ENCODE measurements around the gene MRPL42. TPM values are rescaled to one million over a fixed set of nuclear protein-coding genes. Genes with fewer than 3 reads are reported as not detected.
"Not testable (repeated sequence)": the region's sequence is repeated elsewhere in the genome, so short reads cannot be mapped to it uniquely, and the experiment has no call there.

Gene MRPL42
- total and polyA plus RNA-seq, 2 donors = 38.2 to 72.7 TPM

- Histone ChIP-seq H3K27ac (ENCODE audit: low read depth in 1 of 2, low read length in 1 of 2) (no peak overlapping the region), H3K4me3 (ENCODE audit: low read length in 2 of 2) (no peak overlapping the region), H3K4me1 (ENCODE audit: control insufficient read depth in 2 of 2, insufficient read depth in 2 of 2, low read length in 2 of 2) (peaks cover 0 to 3% of the 10 kb centered on the region in 2 donors), H3K36me3 (ENCODE audit: control insufficient read depth in 2 of 2, insufficient read depth in 2 of 2, low read length in 1 of 2) (no peaks in the 10 kb centered on the region), H3K9me3 (ENCODE audit: control insufficient read depth in 2 of 2, insufficient read depth in 1 of 2, low read length in 1 of 2) (no peaks in the 10 kb centered on the region), H3K27me3 (ENCODE audit: control insufficient read depth in 2 of 2, insufficient read depth in 1 of 2, low read length in 1 of 2) (no peaks in the 10 kb centered on the region)
- 75% methylated on average over 1 of the region's 1 CpG for WGBS
- DNase-seq (ENCODE audit: low read depth in 6 of 9, low spot score in 9 of 9) = no peak
Measured at GRCh38 chr12:93540466-93540865, 73.2 kb downstream of the MRPL42 start.

GRCh38 chr12:93541578-93542225, 74.4 kb downstream of the MRPL42 start:
- Histone ChIP-seq H3K9me3 (ENCODE audit: control insufficient read depth in 2 of 2, insufficient read depth in 1 of 2, low read length in 1 of 2) (no peaks in the 10 kb centered on the region), H3K4me1 (ENCODE audit: control insufficient read depth in 2 of 2, insufficient read depth in 2 of 2, low read length in 2 of 2) (peaks cover 0 to 3% of the 10 kb centered on the region in 2 donors), H3K36me3 (ENCODE audit: control insufficient read depth in 2 of 2, insufficient read depth in 2 of 2, low read length in 1 of 2) (no peaks in the 10 kb centered on the region), H3K4me3 (ENCODE audit: low read length in 2 of 2) (no peak overlapping the region), H3K27me3 (ENCODE audit: control insufficient read depth in 2 of 2, insufficient read depth in 1 of 2, low read length in 1 of 2) (no peaks in the 10 kb centered on the region), H3K27ac (ENCODE audit: low read depth in 1 of 2, low read length in 1 of 2) (no peak overlapping the region)
- 43% methylated on average over 4 of the region's 4 CpGs for WGBS
- no peak for DNase-seq (ENCODE audit: low read depth in 6 of 9, low spot score in 9 of 9)

- no peak overlapping the region for H3K27ac ChIP-seq (ENCODE audit: low read depth in 1 of 2, low read length in 1 of 2)
- H3K4me1 ChIP-seq (ENCODE audit: control insufficient read depth in 2 of 2, insufficient read depth in 2 of 2, low read length in 2 of 2) = no peaks in the 10 kb centered on the region
- no peaks in the 10 kb centered on the region for H3K9me3 ChIP-seq (ENCODE audit: control insufficient read depth in 2 of 2, insufficient read depth in 1 of 2, low read length in 1 of 2)
- no peak overlapping the region for H3K4me3 ChIP-seq (ENCODE audit: low read length in 2 of 2)
- no peak for DNase-seq (ENCODE audit: low read depth in 6 of 9, low spot score in 9 of 9)
- H3K27me3 ChIP-seq (ENCODE audit: control insufficient read depth in 2 of 2, insufficient read depth in 1 of 2, low read length in 1 of 2) = no peaks in the 10 kb centered on the region
- WGBS = 98% methylated on average over 2 of the region's 2 CpGs
- H3K36me3 ChIP-seq (ENCODE audit: control insufficient read depth in 2 of 2, insufficient read depth in 2 of 2, low read length in 1 of 2) = no peaks in the 10 kb centered on the region
Measured at GRCh38 chr12:93547778-93548177, 80.5 kb downstream of the MRPL42 start.

- no peak overlapping the region for H3K27ac ChIP-seq (ENCODE audit: low read depth in 1 of 2, low read length in 1 of 2)
- no peak for DNase-seq (ENCODE audit: low read depth in 6 of 9, low spot score in 9 of 9)
- H3K9me3 ChIP-seq (ENCODE audit: control insufficient read depth in 2 of 2, insufficient read depth in 1 of 2, low read length in 1 of 2) = no peaks in the 10 kb centered on the region
- no peak overlapping the region for H3K4me3 ChIP-seq (ENCODE audit: low read length in 2 of 2)
- 86% methylated on average over 6 of the region's 6 CpGs for whole genome bisulfite sequencing
- no peaks in the 10 kb centered on the region for H3K27me3 ChIP-seq (ENCODE audit: control insufficient read depth in 2 of 2, insufficient read depth in 1 of 2, low read length in 1 of 2)
- H3K4me1 ChIP-seq (ENCODE audit: control insufficient read depth in 2 of 2, insufficient read depth in 2 of 2, low read length in 2 of 2) = no peaks in the 10 kb centered on the region
- H3K36me3 ChIP-seq (ENCODE audit: control insufficient read depth in 2 of 2, insufficient read depth in 2 of 2, low read length in 1 of 2) = no peaks in the 10 kb centered on the region
Measured at GRCh38 chr12:93549174-93549573, 81.9 kb downstream of the MRPL42 start.

- no peak for DNase-seq (ENCODE audit: low read depth in 6 of 9, low spot score in 9 of 9)
Measured at GRCh38 chr12:93550748-93551611, 83.7 kb downstream of the MRPL42 start.

GRCh38 chr12:93552427-93552826, 85.1 kb downstream of the MRPL42 start:
- Histone ChIP-seq H3K27me3 (ENCODE audit: control insufficient read depth in 2 of 2, insufficient read depth in 1 of 2, low read length in 1 of 2) (no peaks in the 10 kb centered on the region), H3K4me1 (ENCODE audit: control insufficient read depth in 2 of 2, insufficient read depth in 2 of 2, low read length in 2 of 2) (no peaks in the 10 kb centered on the region), H3K27ac (ENCODE audit: low read depth in 1 of 2, low read length in 1 of 2) (no peak overlapping the region), H3K9me3 (ENCODE audit: control insufficient read depth in 2 of 2, insufficient read depth in 1 of 2, low read length in 1 of 2) (no peaks in the 10 kb centered on the region), H3K36me3 (ENCODE audit: control insufficient read depth in 2 of 2, insufficient read depth in 2 of 2, low read length in 1 of 2) (no peaks in the 10 kb centered on the region), H3K4me3 (ENCODE audit: low read length in 2 of 2) (no peak overlapping the region)
- DNase-seq (ENCODE audit: low read depth in 6 of 9, low spot score in 9 of 9) = no peak
- WGBS = 86% methylated on average over 4 of the region's 4 CpGs

More at GRCh38 chr12:93550748-93551611, 83.7 kb downstream of the MRPL42 start:
- Histone ChIP-seq H3K4me3 (ENCODE audit: low read length in 2 of 2) (no peak overlapping the region), H3K36me3 (ENCODE audit: control insufficient read depth in 2 of 2, insufficient read depth in 2 of 2, low read length in 1 of 2) (no peaks in the 10 kb centered on the region), H3K27me3 (ENCODE audit: control insufficient read depth in 2 of 2, insufficient read depth in 1 of 2, low read length in 1 of 2) (no peaks in the 10 kb centered on the region), H3K9me3 (ENCODE audit: control insufficient read depth in 2 of 2, insufficient read depth in 1 of 2, low read length in 1 of 2) (no peaks in the 10 kb centered on the region), H3K4me1 (ENCODE audit: control insufficient read depth in 2 of 2, insufficient read depth in 2 of 2, low read length in 2 of 2) (no peaks in the 10 kb centered on the region), H3K27ac (ENCODE audit: low read depth in 1 of 2, low read length in 1 of 2) (no peak overlapping the region)
- 96% methylated on average over 11 of the region's 11 CpGs for WGBS

- not testable (repeated sequence) for H3K27ac ChIP-seq (ENCODE audit: low read depth in 1 of 2, low read length in 1 of 2); H3K4me1 ChIP-seq (ENCODE audit: control insufficient read depth in 2 of 2, insufficient read depth in 2 of 2, low read length in 2 of 2); H3K4me3 ChIP-seq (ENCODE audit: low read length in 2 of 2); H3K36me3 ChIP-seq (ENCODE audit: control insufficient read depth in 2 of 2, insufficient read depth in 2 of 2, low read length in 1 of 2); DNase-seq (ENCODE audit: low read depth in 6 of 9, low spot score in 9 of 9); H3K9me3 ChIP-seq (ENCODE audit: control insufficient read depth in 2 of 2, insufficient read depth in 1 of 2, low read length in 1 of 2); H3K27me3 ChIP-seq (ENCODE audit: control insufficient read depth in 2 of 2, insufficient read depth in 1 of 2, low read length in 1 of 2)
Measured at GRCh38 chr12:93557879-93558278, 90.6 kb downstream of the MRPL42 start.

- not testable (repeated sequence) for H3K27me3 ChIP-seq (ENCODE audit: control insufficient read depth in 2 of 2, insufficient read depth in 1 of 2, low read length in 1 of 2); H3K27ac ChIP-seq (ENCODE audit: low read depth in 1 of 2, low read length in 1 of 2); H3K4me3 ChIP-seq (ENCODE audit: low read length in 2 of 2); H3K4me1 ChIP-seq (ENCODE audit: control insufficient read depth in 2 of 2, insufficient read depth in 2 of 2, low read length in 2 of 2); H3K36me3 ChIP-seq (ENCODE audit: control insufficient read depth in 2 of 2, insufficient read depth in 2 of 2, low read length in 1 of 2); DNase-seq (ENCODE audit: low read depth in 6 of 9, low spot score in 9 of 9); H3K9me3 ChIP-seq (ENCODE audit: control insufficient read depth in 2 of 2, insufficient read depth in 1 of 2, low read length in 1 of 2)
- 99% methylated on average over 1 of the region's 1 CpG for WGBS
Measured at GRCh38 chr12:93558685-93559084, 91.4 kb downstream of the MRPL42 start.

GRCh38 chr12:93563807-93564538, 96.7 kb downstream of the MRPL42 start:
- Histone ChIP-seq H3K36me3 (ENCODE audit: control insufficient read depth in 2 of 2, insufficient read depth in 2 of 2, low read length in 1 of 2) (peaks cover 0 to 4% of the 10 kb centered on the region in 2 donors), H3K27ac (ENCODE audit: low read depth in 1 of 2, low read length in 1 of 2) (no peak overlapping the region), H3K4me3 (ENCODE audit: low read length in 2 of 2) (no peak overlapping the region), H3K9me3 (ENCODE audit: control insufficient read depth in 2 of 2, insufficient read depth in 1 of 2, low read length in 1 of 2) (peaks cover 0 to 4% of the 10 kb centered on the region in 2 donors), H3K27me3 (ENCODE audit: control insufficient read depth in 2 of 2, insufficient read depth in 1 of 2, low read length in 1 of 2) (peaks cover 0 to 7% of the 10 kb centered on the region in 2 donors), H3K4me1 (ENCODE audit: control insufficient read depth in 2 of 2, insufficient read depth in 2 of 2, low read length in 2 of 2) (no peaks in the 10 kb centered on the region)
- DNase-seq (ENCODE audit: low read depth in 6 of 9, low spot score in 9 of 9) = no peak
- 87% methylated on average over 6 of the region's 6 CpGs for WGBS

All from thymus (tissue), 11 donors.